GM12878 (cell line): ENCODE results near the gene MYBPC1. TPM values are rescaled to one million over a fixed set of nuclear protein-coding genes. Genes with fewer than 3 reads are reported as not detected.

ENCODE experiments used
- ATAC-seq: fragments of 200-7000 bp; cut with Tn5 transposase; 3 replicates; pipeline ENCODE4 v1.9.1; 2020; ENCODE audit warnings: mild to moderate bottlenecking, moderate library complexity
- BruUV-seq: library from RNA; stranded (reverse); fragments of 400-500 nt; replicated peaks from 2 replicates; lab custom pipeline; 2021; lab: Mats Ljungman, UMichigan
- CTCF ChIA-PET: fragments of 300-600 bp; sonication (Branson Sonifier 250); formaldehyde crosslinking; extraction: SDS; loops from one replicate; lab custom pipeline; 2021; ENCODE audit warnings: inconsistent platforms; lab: Yijun Ruan, JAX
- POLR2A ChIA-PET: fragments of 350-600 bp; formaldehyde crosslinking; extraction: SDS; loops from one replicate; lab custom pipeline; 2021; ENCODE audit warnings: inconsistent platforms; lab: Charles Lee
- RAD21 ChIA-PET: fragments of 300-600 bp; sonication (Branson Sonifier 250); formaldehyde crosslinking; loops from one replicate; lab custom pipeline; 2023; ENCODE audit warnings: antibody characterized with exemption; ENCODE audit not compliant: unreplicated experiment; lab: Charles Lee
- SMC1A ChIA-PET: fragments of 300-600 bp; sonication (Branson Sonifier 250); formaldehyde crosslinking; loops from one replicate; lab custom pipeline; 2023; ENCODE audit not compliant: unreplicated experiment, uncharacterized antibody; lab: Charles Lee
- DNase-seq: peaks from one replicate; pipeline ENCODE4 v3.0.0-alpha.2; 2011; ENCODE audit warnings: low read depth, low spot score
- FAIRE-seq: peaks from 3 replicates; lab custom pipeline; 2011; peaks lifted over from hg19 to GRCh38; lab: Jason Lieb, UNC
- H2AFZ ChIP-seq: 2 replicates; pipeline ENCODE4 v1.6.0; 2011; ENCODE audit warnings: low read depth, low read length, control low read depth; ENCODE audit not compliant: control insufficient read depth
- H3K27ac ChIP-seq: 2 replicates; pipeline ENCODE4 v1.5.1; 2011; ENCODE audit warnings: control low read depth; ENCODE audit not compliant: control insufficient read depth, insufficient read depth
- H3K27me3 ChIP-seq, 2 experiments: replicated peaks in 1 of 2; 2 replicates each; pipeline versions ENCODE4 v1.6.0 to v1.6.1; 2011; ENCODE audit warnings: low read length in 1 of 2; ENCODE audit not compliant: control insufficient read depth in 2 of 2, insufficient read depth in 2 of 2
- H3K36me3 ChIP-seq, 2 experiments: 2 replicates each; pipeline ENCODE4 v1.5.1; 2011; ENCODE audit warnings: low read length in 1 of 2; ENCODE audit not compliant: control insufficient read depth in 2 of 2, insufficient read depth in 2 of 2
- H3K4me1 ChIP-seq: 2 replicates; pipeline ENCODE4 v1.6.1; 2011; ENCODE audit warnings: mild to moderate bottlenecking, low read length, moderate library complexity, mixed read lengths; ENCODE audit not compliant: control insufficient read depth, insufficient read depth
- H3K4me2 ChIP-seq: 2 replicates; pipeline ENCODE4 v1.6.0; 2011; ENCODE audit warnings: control low read depth; ENCODE audit not compliant: control insufficient read depth, insufficient read depth
- H3K4me3 ChIP-seq: fragments of 200-600 bp; sonication (generic); 2 replicates; pipeline ENCODE4 v1.5.1; 2016
- H3K79me2 ChIP-seq: 2 replicates; pipeline ENCODE4 v1.6.0; 2011; ENCODE audit warnings: low read length; ENCODE audit not compliant: control insufficient read depth, insufficient read depth
- H3K9ac ChIP-seq: 2 replicates; pipeline ENCODE4 v1.8.0; 2011; ENCODE audit warnings: low read length, control low read depth, mixed read lengths; ENCODE audit not compliant: control insufficient read depth, insufficient read depth
- H3K9me3 ChIP-seq: replicated peaks from 3 replicates; pipeline ENCODE4 v1.5.1; 2011; ENCODE audit warnings: mild to moderate bottlenecking, low read length; ENCODE audit not compliant: control insufficient read depth, insufficient read depth
- H4K20me1 ChIP-seq: 2 replicates; pipeline ENCODE4 v1.6.0; 2011; ENCODE audit not compliant: control insufficient read depth, insufficient read depth
- CREM ChIP-seq: IDR thresholded peaks from 2 replicates; pipeline ENCODE4 v1.6.1; 2014; ENCODE audit warnings: antibody characterized with exemption, low read depth
- HCFC1 ChIP-seq: fragments of 150-350 bp; IDR thresholded peaks from 2 replicates; pipeline ENCODE4 v1.6.1; 2014; ENCODE audit warnings: low read length
- IRF3 ChIP-seq: fragments of 450-650 bp; IDR thresholded peaks from 2 replicates; pipeline ENCODE4 v1.6.1; 2014; ENCODE audit warnings: mild to moderate bottlenecking
- MYB ChIP-seq: fragments of 150-350 bp; IDR thresholded peaks from 2 replicates; pipeline ENCODE4 v1.6.1; 2014; ENCODE audit warnings: mild to moderate bottlenecking, low read depth, low read length, borderline replicate concordance
- NFYA ChIP-seq: IDR thresholded peaks from 2 replicates; pipeline ENCODE4 v1.6.1; 2011; ENCODE audit warnings: low read depth, mild to moderate bottlenecking, low read length, improper control_type of control experiment, borderline replicate concordance
- SMARCA5 ChIP-seq: fragments of 450-650 bp; IDR thresholded peaks from 2 replicates; pipeline ENCODE4 v1.6.1; 2017; ENCODE audit warnings: mild to moderate bottlenecking
- SREBF2 ChIP-seq: IDR thresholded peaks from 2 replicates; pipeline ENCODE4 v1.6.1; 2012; ENCODE audit warnings: mild to moderate bottlenecking, low read length
- ZBTB40 ChIP-seq: fragments of 450-650 bp; IDR thresholded peaks from 2 replicates; pipeline ENCODE4 v1.6.1; 2016; ENCODE audit warnings: mild to moderate bottlenecking, moderate library complexity, borderline replicate concordance
- WGBS: methylation state at CpG from one replicate; pipeline ENCODE4 v1.1.6; 2016; ENCODE audit warnings: low lambda C conversion rate; ENCODE audit not compliant: insufficient replicate concordance, insufficient coverage; ENCODE audit errors: missing lambda C conversion rate; 5-methylcytosine and 5-hydroxymethylcytosine counted together
- in situ Hi-C: fragments of 300-500 bp; cut with MboI; formaldehyde crosslinking; loops from 9 replicates; pipeline ENCODE4 v1.14.3; 2018; ENCODE audit warnings: mixed read lengths
- intact Hi-C: fragments of 100-400 bp; cut with micrococcal nuclease; formaldehyde crosslinking; loops from one replicate; pipeline ENCODE4 v1.14.2; 2022; ENCODE audit not compliant: unreplicated experiment
- polyA plus RNA-seq, 11 experiments: library from polyadenylated mRNA; depleted of rRNA in 4 of 11; unstranded in 6 of 11; stranded (reverse) in 5 of 11; fragments of >200 nt; fragmentation: Nextera tagmentation in 4 of 11; fragmentation: Illumina TruSeq in 1 of 11; extraction: Ambion mirVana in 4 of 11; extraction: Trizol in 1 of 11; gene quantifications; 1 replicate in 1 of 11; 2 replicates in 10 of 11; pipeline versions ENCODE4 v1.2.1 to v1.2.3, GENCODE V29; 2011 to 2016; ENCODE audit warnings: inconsistent platforms in 2 of 11, missing spikeins in 2 of 11, low read depth in 1 of 11
- total RNA-seq, 4 experiments: library from RNA; depleted of rRNA in 3 of 4; stranded (reverse); fragments of >200 nt in 3 of 4; fragmentation: Illumina TruSeq in 1 of 4; extraction: Trizol in 1 of 4; gene quantifications; 2 replicates each; pipeline versions ENCODE4 v1.2.1 to v1.2.3, GENCODE V29; 2013 to 2021
- TF ChIP-seq, protein P1 (sequence below): IDR thresholded peaks from 2 replicates; pipeline ENCODE4 v1.6.1; 2011; ENCODE audit warnings: borderline replicate concordance, low read depth, mild to moderate bottlenecking, moderate library complexity, mixed read lengths, low read length; ENCODE audit not compliant: insufficient read depth; ENCODE audit errors: extremely low read length

The MYBPC1 gene
- total and polyA plus RNA-seq, 10 of the 15 experiments (the other 5 are each of a cell fraction or from before 2014, with no cell fraction given) = not detected

DNA sequence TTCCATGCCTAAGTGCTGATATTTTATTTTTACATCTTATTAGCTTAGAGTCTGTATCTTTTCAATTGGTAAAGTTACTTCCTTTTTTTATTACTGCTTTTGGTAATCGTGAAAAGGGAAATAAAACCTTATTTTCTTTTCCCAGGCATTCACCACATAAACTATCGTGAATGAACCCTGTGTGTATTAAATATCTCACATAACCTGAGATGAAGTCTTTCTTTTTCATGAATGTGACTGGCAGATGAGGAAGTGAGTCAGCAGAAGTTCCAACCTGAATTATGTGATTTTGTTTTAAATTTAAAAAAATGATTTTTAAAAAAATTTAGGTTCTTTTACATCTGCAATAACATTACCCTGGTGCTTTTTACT, 26.0 kb downstream of the MYBPC1 start:
- no peak for FAIRE-seq
- RAD21 ChIA-PET = interaction anchor here (0.6 kb wide), 1 partner anchor 16 kb away, joined by 3 read pairs; no protein-coding TSS in a partner anchor

More for the DNA sequence above, 26.0 kb downstream of the MYBPC1 start:
- no peak overlapping the region for H2AFZ ChIP-seq
- CTCF ChIA-PET = no interaction called here
- intact Hi-C loops = no loop called here
- ATAC-seq (no peak), DNase-seq (no peak)
- H3K27ac ChIP-seq = no peak overlapping the region
- no peaks in the 10 kb centered on the region for H3K36me3 ChIP-seq
- no peaks in the 10 kb centered on the region for H3K79me2 ChIP-seq
- no peaks in the 10 kb centered on the region for H4K20me1 ChIP-seq
- TF ChIP-seq MYB = no peak
- no peak for TF ChIP-seq IRF3
- TF ChIP-seq CREM = no peak
- TF ChIP-seq, protein P1, sequence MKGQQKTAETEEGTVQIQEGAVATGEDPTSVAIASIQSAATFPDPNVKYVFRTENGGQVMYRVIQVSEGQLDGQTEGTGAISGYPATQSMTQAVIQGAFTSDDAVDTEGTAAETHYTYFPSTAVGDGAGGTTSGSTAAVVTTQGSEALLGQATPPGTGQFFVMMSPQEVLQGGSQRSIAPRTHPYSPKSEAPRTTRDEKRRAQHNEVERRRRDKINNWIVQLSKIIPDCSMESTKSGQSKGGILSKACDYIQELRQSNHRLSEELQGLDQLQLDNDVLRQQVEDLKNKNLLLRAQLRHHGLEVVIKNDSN = no peak
- no peak for TF ChIP-seq HCFC1
- no peak for TF ChIP-seq SREBF2
- TF ChIP-seq NFYA = no peak
- TF ChIP-seq ZBTB40 = no peak
- TF ChIP-seq SMARCA5 = no peak
- H3K27me3 ChIP-seq = no peaks in the 10 kb centered on the region; a peak in 1 of 4 replicates
- POLR2A ChIA-PET = no interaction called here
- no peaks in the 10 kb centered on the region for H3K9me3 ChIP-seq
- H3K4me1 ChIP-seq = no peaks in the 10 kb centered on the region
- H3K4me2 ChIP-seq = no peak overlapping the region
- 14% methylated on average over 2 of the region's 2 CpGs for WGBS
- H3K9ac ChIP-seq = no peak overlapping the region
- BruUV-seq = no TSS peak
- no peak overlapping the region for H3K4me3 ChIP-seq
- in situ Hi-C loops = no loop called here
- SMC1A ChIA-PET = interaction anchor here (1.0 kb wide), 1 partner anchor 15 kb away, joined by 4 read pairs; no protein-coding TSS in a partner anchor
